Skeletal muscle satellite cell (primary cell): ENCODE measurements around the gene ATP9B.
"Not testable (repeated sequence)": the region's sequence is repeated elsewhere in the genome, so short reads cannot be mapped to it uniquely, and the experiment has no call there.

Experiments
- H3K27me3 ChIP-seq: 2 replicates; pipeline ENCODE4 v1.7.0; 2013; ENCODE audit warnings: low read length; ENCODE audit not compliant: control insufficient read depth, insufficient read depth
- H3K36me3 ChIP-seq: 2 replicates; pipeline ENCODE4 v1.7.0; 2013; ENCODE audit warnings: mild to moderate bottlenecking, control low read depth, low read length; ENCODE audit not compliant: insufficient read depth
- H3K4me1 ChIP-seq: 2 replicates; pipeline ENCODE4 v1.7.0; 2013; ENCODE audit warnings: low read length; ENCODE audit not compliant: control insufficient read depth, insufficient read depth
- H3K4me2 ChIP-seq: 2 replicates; pipeline ENCODE4 v1.7.0; 2013; ENCODE audit warnings: mild to moderate bottlenecking, low read length
- H3K4me3 ChIP-seq: 2 replicates; pipeline ENCODE4 v1.7.0; 2013; ENCODE audit warnings: low read length
- H3K9ac ChIP-seq: 2 replicates; pipeline ENCODE4 v1.7.0; 2013; ENCODE audit warnings: mild to moderate bottlenecking, low read depth, low read length, moderate library complexity
- H3K9me3 ChIP-seq: replicated peaks from 2 replicates; pipeline ENCODE4 v1.7.0; 2013; ENCODE audit warnings: mild to moderate bottlenecking, control low read depth, low read length

The ATP9B gene

GRCh38 chr18:79077181-79077580 lies 8.0 kb downstream of the ATP9B start:
- H3K4me1 ChIP-seq, result no peaks in the 10 kb centered on the region
- no peak overlapping the region for H3K4me3 ChIP-seq
- H3K9ac ChIP-seq, result no peak overlapping the region
- no peaks in the 10 kb centered on the region for H3K9me3 ChIP-seq
- H3K4me2 ChIP-seq, result no peak overlapping the region
- H3K27me3 ChIP-seq, result no peaks in the 10 kb centered on the region
- no peaks in the 10 kb centered on the region for H3K36me3 ChIP-seq

GRCh38 chr18:79078791-79079190 lies 9.6 kb downstream of the ATP9B start:
- H3K36me3 ChIP-seq, H3K9me3 ChIP-seq: not testable (repeated sequence)

GRCh38 chr18:79092874-79093273 lies 23.7 kb downstream of the ATP9B start:
- H3K4me1 ChIP-seq, result no peaks in the 10 kb centered on the region
- H3K4me2 ChIP-seq, result no peak overlapping the region
- no peaks in the 10 kb centered on the region for H3K27me3 ChIP-seq
- no peak overlapping the region for H3K4me3 ChIP-seq
- H3K36me3 ChIP-seq, result no peaks in the 10 kb centered on the region
- H3K9me3 ChIP-seq, result no peaks in the 10 kb centered on the region
- H3K9ac ChIP-seq, result no peak overlapping the region

More at GRCh38 chr18:79078791-79079190, 9.6 kb downstream of the ATP9B start:
- H3K27me3 ChIP-seq, H3K4me1 ChIP-seq, H3K4me3 ChIP-seq, H3K4me2 ChIP-seq, H3K9ac ChIP-seq: not testable (repeated sequence)

GRCh38 chr18:79093986-79094385 lies 24.8 kb downstream of the ATP9B start:
- H3K9ac ChIP-seq, result no peak overlapping the region
- no peaks in the 10 kb centered on the region for H3K27me3 ChIP-seq
- no peak overlapping the region for H3K4me3 ChIP-seq
- H3K4me2 ChIP-seq, result no peak overlapping the region
- H3K36me3 ChIP-seq, result no peaks in the 10 kb centered on the region
- no peaks in the 10 kb centered on the region for H3K9me3 ChIP-seq
- H3K4me1 ChIP-seq, result peaks cover 5% of the 10 kb centered on the region

GRCh38 chr18:79095216-79095615 lies 26.0 kb downstream of the ATP9B start:
- no peaks in the 10 kb centered on the region for H3K27me3 ChIP-seq
- no peaks in the 10 kb centered on the region for H3K36me3 ChIP-seq
- H3K4me1 ChIP-seq, result peaks cover 5% of the 10 kb centered on the region
- H3K9ac ChIP-seq, result no peak overlapping the region
- H3K9me3 ChIP-seq, result no peaks in the 10 kb centered on the region
- H3K4me2 ChIP-seq, result no peak overlapping the region
- no peak overlapping the region for H3K4me3 ChIP-seq

- H3K4me1 ChIP-seq, result peaks cover 5% of the 10 kb centered on the region
- H3K4me2 ChIP-seq, result no peak overlapping the region
- no peaks in the 10 kb centered on the region for H3K9me3 ChIP-seq
- no peak overlapping the region for H3K4me3 ChIP-seq
- no peaks in the 10 kb centered on the region for H3K36me3 ChIP-seq
- no peaks in the 10 kb centered on the region for H3K27me3 ChIP-seq
- no peak overlapping the region for H3K9ac ChIP-seq
Observed at GRCh38 chr18:79100944-79101343, 31.8 kb downstream of the ATP9B start.

GRCh38 chr18:79102886-79103285 lies 33.7 kb downstream of the ATP9B start:
- no peaks in the 10 kb centered on the region for H3K27me3 ChIP-seq
- H3K36me3 ChIP-seq, result no peaks in the 10 kb centered on the region
- H3K9me3 ChIP-seq, result no peaks in the 10 kb centered on the region
- no peak overlapping the region for H3K4me2 ChIP-seq
- H3K4me1 ChIP-seq, result peaks cover 5% of the 10 kb centered on the region
- no peak overlapping the region for H3K9ac ChIP-seq
- no peak overlapping the region for H3K4me3 ChIP-seq

GRCh38 chr18:79104137-79104536 lies 34.9 kb downstream of the ATP9B start:
- no peaks in the 10 kb centered on the region for H3K9me3 ChIP-seq
- H3K4me2 ChIP-seq, result no peak overlapping the region
- no peaks in the 10 kb centered on the region for H3K4me1 ChIP-seq
- H3K9ac ChIP-seq, result no peak overlapping the region
- H3K4me3 ChIP-seq, result no peak overlapping the region
- H3K27me3 ChIP-seq, result no peaks in the 10 kb centered on the region
- no peaks in the 10 kb centered on the region for H3K36me3 ChIP-seq

GRCh38 chr18:79105455-79105854 lies 36.3 kb downstream of the ATP9B start:
- no peak overlapping the region for H3K4me3 ChIP-seq
- H3K9me3 ChIP-seq, result no peaks in the 10 kb centered on the region
- no peaks in the 10 kb centered on the region for H3K36me3 ChIP-seq
- no peak overlapping the region for H3K4me2 ChIP-seq
- H3K27me3 ChIP-seq, result no peaks in the 10 kb centered on the region
- no peaks in the 10 kb centered on the region for H3K4me1 ChIP-seq
- no peak overlapping the region for H3K9ac ChIP-seq

GRCh38 chr18:79106084-79106483 lies 36.9 kb downstream of the ATP9B start:
- H3K4me2 ChIP-seq, result no peak overlapping the region

GRCh38 chr18:79107886-79108285 lies 38.7 kb downstream of the ATP9B start:
- Histone ChIP-seq H3K4me1 (no peaks in the 10 kb centered on the region), H3K4me3 (no peak overlapping the region), H3K9ac (no peak overlapping the region), H3K4me2 (no peak overlapping the region), H3K9me3 (no peaks in the 10 kb centered on the region), H3K27me3 (no peaks in the 10 kb centered on the region), H3K36me3 (no peaks in the 10 kb centered on the region)

More at GRCh38 chr18:79106084-79106483, 36.9 kb downstream of the ATP9B start:
- H3K9ac ChIP-seq, result no peak overlapping the region
- H3K9me3 ChIP-seq, result no peaks in the 10 kb centered on the region
- H3K27me3 ChIP-seq, result no peaks in the 10 kb centered on the region
- H3K4me3 ChIP-seq, result no peak overlapping the region
- H3K4me1 ChIP-seq, result no peaks in the 10 kb centered on the region
- H3K36me3 ChIP-seq, result no peaks in the 10 kb centered on the region

GRCh38 chr18:79108549-79109215 lies 39.5 kb downstream of the ATP9B start:
- Histone ChIP-seq H3K36me3 (no peaks in the 10 kb centered on the region), H3K27me3 (no peaks in the 10 kb centered on the region), H3K4me2 (no peak overlapping the region), H3K4me1 (no peaks in the 10 kb centered on the region), H3K9me3 (no peaks in the 10 kb centered on the region), H3K4me3 (no peak overlapping the region), H3K9ac (no peak overlapping the region)
